Neuronal stem cell (in vitro differentiated cells): Measurements from ENCODE around the gene SOD3.

ENCODE experiments used
- DNase-seq: peaks from one replicate; pipeline ENCODE4 v3.0.0-alpha.2; 2013; ENCODE audit warnings: low spot score
- H2AFZ ChIP-seq: one replicate; pipeline ENCODE4 v1.6.1; 2013; ENCODE audit warnings: mild to moderate bottlenecking, low read length, inconsistent platforms
- H2AK5ac ChIP-seq: 2 replicates; pipeline ENCODE4 v1.6.1; 2013; ENCODE audit warnings: low read depth, mild to moderate bottlenecking, inconsistent platforms, low read length, moderate library complexity, mixed read lengths
- H2BK120ac ChIP-seq: 2 replicates; pipeline ENCODE4 v1.6.1; 2013; ENCODE audit warnings: low read depth, mild to moderate bottlenecking, inconsistent platforms, low read length, moderate library complexity, mixed read lengths
- H2BK12ac ChIP-seq: one replicate; pipeline ENCODE4 v1.6.1; 2013; ENCODE audit warnings: low read length, inconsistent platforms
- H2BK15ac ChIP-seq: 2 replicates; pipeline ENCODE4 v1.6.1; 2013; ENCODE audit warnings: mild to moderate bottlenecking, low read length, inconsistent platforms, mixed read lengths
- H2BK5ac ChIP-seq: one replicate; pipeline ENCODE4 v1.6.1; 2013; ENCODE audit warnings: inconsistent platforms, mild to moderate bottlenecking, low read length, moderate library complexity
- H3K14ac ChIP-seq: one replicate; pipeline ENCODE4 v1.6.1; 2013; ENCODE audit warnings: low read length, inconsistent platforms
- H3K18ac ChIP-seq: 2 replicates; pipeline ENCODE4 v1.6.1; 2013; ENCODE audit warnings: low read length, inconsistent platforms
- H3K23ac ChIP-seq: 2 replicates; pipeline ENCODE4 v1.6.1; 2013; ENCODE audit warnings: low read depth, mild to moderate bottlenecking, mixed read lengths, low read length, inconsistent platforms; ENCODE audit not compliant: poor library complexity
- H3K27ac ChIP-seq: replicated peaks from 3 replicates; pipeline ENCODE4 v1.5.1; 2013; ENCODE audit warnings: low read length, inconsistent platforms
- H3K27me3 ChIP-seq, 3 experiments: 2 replicates each; pipeline ENCODE4 v1.6.1; 2013; ENCODE audit warnings: low read length in 3 of 3, mild to moderate bottlenecking in 2 of 3, inconsistent platforms in 1 of 3, low read depth in 1 of 3, mixed read lengths in 1 of 3, moderate library complexity in 1 of 3; ENCODE audit not compliant: control insufficient read depth in 3 of 3, insufficient read depth in 3 of 3
- H3K36me3 ChIP-seq, 2 donors: replicated peaks in 1 of 2; 2 replicates each; pipeline ENCODE4 v1.6.1; 2013; ENCODE audit warnings: low read length in 2 of 2; ENCODE audit not compliant: control insufficient read depth in 2 of 2, insufficient read depth in 2 of 2
- H3K4ac ChIP-seq: 2 replicates; pipeline ENCODE4 v1.6.1; 2013; ENCODE audit warnings: inconsistent platforms, mild to moderate bottlenecking, low read length, moderate library complexity
- H3K4me1 ChIP-seq, 2 donors: 1 replicate in 1 of 2; 2 replicates in 1 of 2; pipeline ENCODE4 v1.6.1; 2013; ENCODE audit warnings: low read length in 2 of 2, low read depth in 1 of 2; ENCODE audit not compliant: control insufficient read depth in 2 of 2, insufficient read depth in 1 of 2
- H3K4me2 ChIP-seq: one replicate; pipeline ENCODE4 v1.6.1; 2013; ENCODE audit warnings: mild to moderate bottlenecking, low read length, inconsistent platforms; ENCODE audit not compliant: insufficient read depth, poor library complexity, severe bottlenecking
- H3K4me3 ChIP-seq, 2 donors: 2 replicates each; pipeline ENCODE4 v1.5.1; 2013; ENCODE audit warnings: low read length in 2 of 2, mild to moderate bottlenecking in 2 of 2, inconsistent platforms in 1 of 2, moderate library complexity in 1 of 2
- H3K79me1 ChIP-seq: one replicate; pipeline ENCODE4 v1.6.1; 2013; ENCODE audit warnings: low read depth, mild to moderate bottlenecking, inconsistent platforms, low read length, moderate library complexity
- H3K9ac ChIP-seq: one replicate; pipeline ENCODE4 v1.6.1; 2013; ENCODE audit warnings: mild to moderate bottlenecking, low read depth, low read length, inconsistent platforms; ENCODE audit not compliant: poor library complexity
- H3K9me3 ChIP-seq, 2 donors: replicated peaks in 1 of 2; 2 replicates each; pipeline versions ENCODE3 to v1.6.1; 2013; ENCODE audit warnings: low read length in 2 of 2, mild to moderate bottlenecking in 2 of 2, inconsistent platforms in 1 of 2, low read depth in 1 of 2, mixed read lengths in 1 of 2, moderate library complexity in 1 of 2; ENCODE audit not compliant: control insufficient read depth in 2 of 2, insufficient read depth in 1 of 2
- H4K8ac ChIP-seq: one replicate; pipeline ENCODE4 v1.6.1; 2013; ENCODE audit warnings: low read depth, mild to moderate bottlenecking, inconsistent platforms, low read length, moderate library complexity
- H4K91ac ChIP-seq: one replicate; pipeline ENCODE4 v1.6.1; 2013; ENCODE audit warnings: low read length, low read depth, mild to moderate bottlenecking, inconsistent platforms; ENCODE audit not compliant: poor library complexity
- WGBS, 2 donors: extraction: QIAGEN DNeasy Blood & Tissue Kit; methylation state at CpG; one replicate each; pipeline ENCODE4 v1.1.7; 2013; ENCODE audit warnings: missing lambda C conversion rate in 2 of 2, mixed read lengths in 1 of 2; ENCODE audit not compliant: insufficient read length in 2 of 2, insufficient replicate concordance in 1 of 2; ENCODE audit errors: extremely low coverage in 2 of 2; 5-methylcytosine and 5-hydroxymethylcytosine counted together

SOD3 gene

GRCh38 chr4:24807611-24808010, 12.2 kb downstream of the SOD3 start:
- Histone ChIP-seq H3K4ac (no peak overlapping the region), H3K4me1 (peaks cover 0 to 5% of the 10 kb centered on the region in 2 donors), H3K4me3 (no peak overlapping the region), H3K9ac (no peak overlapping the region), H2BK120ac (no peak overlapping the region), H3K27me3 (no peaks in the 10 kb centered on the region), H3K18ac (no peak overlapping the region), H3K4me2 (no peak overlapping the region), H3K36me3 (no peaks in the 10 kb centered on the region), H4K8ac (no peak overlapping the region), H2BK5ac (no peak overlapping the region), H4K91ac (no peak overlapping the region), H2BK12ac (no peak overlapping the region), H2AFZ (no peak overlapping the region), H2BK15ac (no peak overlapping the region), H3K79me1 (no peaks in the 10 kb centered on the region), H2AK5ac (no peak overlapping the region), H3K14ac (no peak overlapping the region), H3K27ac (no peak overlapping the region), H3K23ac (no peak overlapping the region), H3K9me3 (no peaks in the 10 kb centered on the region)
- WGBS, 2 donors, result no CpG with 5 or more reads among the region's 5 CpGs
- DNase-seq, result no peak

- H3K4me3 ChIP-seq, result no peak overlapping the region
- DNase-seq, result no peak
- no peak overlapping the region for H3K27ac ChIP-seq
Observed at GRCh38 chr4:24808261-24808660, 12.9 kb downstream of the SOD3 start.

GRCh38 chr4:24808955-24809354, 13.6 kb downstream of the SOD3 start:
- no peak overlapping the region for H3K4me3 ChIP-seq
- H2BK12ac ChIP-seq, result no peak overlapping the region
- H3K4me1 ChIP-seq, result peaks cover 0 to 5% of the 10 kb centered on the region in 2 donors
- H4K91ac ChIP-seq, result no peak overlapping the region
- no peak overlapping the region for H3K27ac ChIP-seq
- WGBS, 2 donors, result no CpG with 5 or more reads among the region's 6 CpGs
- no peaks in the 10 kb centered on the region for H3K79me1 ChIP-seq
- H2AFZ ChIP-seq, result no peak overlapping the region
- H3K27me3 ChIP-seq, result no peaks in the 10 kb centered on the region
- no peak for DNase-seq
- H3K9me3 ChIP-seq, result no peaks in the 10 kb centered on the region
- no peak overlapping the region for H3K14ac ChIP-seq
- H4K8ac ChIP-seq, result no peak overlapping the region
- no peak overlapping the region for H3K4ac ChIP-seq
- no peak overlapping the region for H3K4me2 ChIP-seq
- no peak overlapping the region for H3K9ac ChIP-seq
- H2BK120ac ChIP-seq, result no peak overlapping the region
- no peaks in the 10 kb centered on the region for H3K36me3 ChIP-seq
- H3K18ac ChIP-seq, result no peak overlapping the region
- H2BK5ac ChIP-seq, result no peak overlapping the region
- no peak overlapping the region for H2BK15ac ChIP-seq
- H2AK5ac ChIP-seq, result no peak overlapping the region
- no peak overlapping the region for H3K23ac ChIP-seq

More at GRCh38 chr4:24808261-24808660, 12.9 kb downstream of the SOD3 start:
- H3K9me3 ChIP-seq, result no peaks in the 10 kb centered on the region
- no peak overlapping the region for H3K18ac ChIP-seq
- no peak overlapping the region for H3K4ac ChIP-seq
- no peak overlapping the region for H2AFZ ChIP-seq
- no peak overlapping the region for H2AK5ac ChIP-seq
- H3K23ac ChIP-seq, result no peak overlapping the region
- no peak overlapping the region for H2BK5ac ChIP-seq
- H2BK12ac ChIP-seq, result no peak overlapping the region
- H2BK15ac ChIP-seq, result no peak overlapping the region
- no peak overlapping the region for H4K91ac ChIP-seq
- no peak overlapping the region for H4K8ac ChIP-seq
- no peak overlapping the region for H3K4me2 ChIP-seq
- no peak overlapping the region for H3K9ac ChIP-seq
- no peak overlapping the region for H3K14ac ChIP-seq
- H3K79me1 ChIP-seq, result no peaks in the 10 kb centered on the region
- no peaks in the 10 kb centered on the region for H3K36me3 ChIP-seq
- H3K4me1 ChIP-seq, result peaks cover 0 to 5% of the 10 kb centered on the region in 2 donors
- H3K27me3 ChIP-seq, result no peaks in the 10 kb centered on the region
- WGBS, 2 donors, result no CpG with 5 or more reads among the region's 14 CpGs
- H2BK120ac ChIP-seq, result no peak overlapping the region

GRCh38 chr4:24809376-24809775, 14.0 kb downstream of the SOD3 start:
- no peak for DNase-seq
- Histone ChIP-seq H3K9ac (no peak overlapping the region), H2AK5ac (no peak overlapping the region), H3K4ac (no peak overlapping the region), H3K9me3 (no peaks in the 10 kb centered on the region), H2BK120ac (no peak overlapping the region), H3K36me3 (no peaks in the 10 kb centered on the region), H3K4me1 (peaks cover 0 to 5% of the 10 kb centered on the region in 2 donors), H3K14ac (no peak overlapping the region), H2BK5ac (no peak overlapping the region), H3K18ac (no peak overlapping the region), H3K23ac (no peak overlapping the region), H4K8ac (no peak overlapping the region), H3K4me2 (no peak overlapping the region), H3K4me3 (no peak overlapping the region), H3K27me3 (no peaks in the 10 kb centered on the region), H2BK12ac (no peak overlapping the region), H3K27ac (no peak overlapping the region), H2AFZ (no peak overlapping the region), H4K91ac (no peak overlapping the region), H3K79me1 (no peaks in the 10 kb centered on the region), H2BK15ac (no peak overlapping the region)
- WGBS, 2 donors, result no CpG with 5 or more reads among the region's 2 CpGs
